T-helper 9 cell (primary cell): ENCODE measurements around the gene ENG.
A peak's percentile ranks its signal among the peaks of the same experiment; 100 is the strongest.

ENCODE experiments used
- DNase-seq: peaks from one replicate; pipeline ENCODE4 v3.0.0-alpha.2; 2020

ENG gene

GRCh38 chr9:127772603-127773002, 81.9 kb downstream of the ENG start:
- DNase-seq: no peak

- no peak for DNase-seq
Observed at GRCh38 chr9:127771570-127772189, 82.8 kb downstream of the ENG start.

GRCh38 chr9:127770905-127771569, 83.4 kb downstream of the ENG start:
- peak; percentile 90 for DNase-seq

GRCh38 chr9:127770583-127770904, 83.9 kb downstream of the ENG start:
- DNase-seq: no peak

- DNase-seq: no peak
Observed at GRCh38 chr9:127769929-127770582, 84.4 kb downstream of the ENG start.

- no peak for DNase-seq
Observed at GRCh38 chr9:127769101-127769500, 85.4 kb downstream of the ENG start.

- DNase-seq: no peak
Observed at GRCh38 chr9:127768698-127769097, 85.8 kb downstream of the ENG start.

GRCh38 chr9:127767909-127768331, 86.5 kb downstream of the ENG start:
- DNase-seq: no peak

- no peak for DNase-seq
Observed at GRCh38 chr9:127767410-127767809, 87.0 kb downstream of the ENG start.

GRCh38 chr9:127765418-127765817, 89.0 kb downstream of the ENG start:
- DNase-seq: no peak
